Choroid plexus epithelial cell (primary cell): ENCODE data around the gene ENTREP3.

Source experiments
- DNase-seq: peaks from one replicate; pipeline ENCODE4 v3.0.0-alpha.2; 2010; ENCODE audit warnings: low read depth
- H3K4me3 ChIP-seq: 2 replicates; pipeline ENCODE4 v1.5.1; 2011; ENCODE audit warnings: low read depth, mild to moderate bottlenecking, control low read depth, low read length, moderate library complexity
- CTCF ChIP-seq: conservative IDR thresholded peaks from 2 replicates; pipeline ENCODE4 v1.5.1; 2011; ENCODE audit warnings: low read depth, mild to moderate bottlenecking, control low read depth, inconsistent platforms, low read length, moderate library complexity

The ENTREP3 gene

GRCh38 chr1:155268630-155269029 is 13.3 kb upstream of the ENTREP3 start:
- no peak for TF ChIP-seq CTCF
- H3K4me3 ChIP-seq: no peak overlapping the region
- DNase-seq: no peak

- no peak for TF ChIP-seq CTCF
- no peak for DNase-seq
- H3K4me3 ChIP-seq: no peak overlapping the region
Observed at GRCh38 chr1:155267373-155267772, 12.1 kb upstream of the ENTREP3 start.

- DNase-seq: no peak
- H3K4me3 ChIP-seq: no peak overlapping the region
- no peak for TF ChIP-seq CTCF
Observed at GRCh38 chr1:155266553-155266952, 11.3 kb upstream of the ENTREP3 start.

- no peak overlapping the region for H3K4me3 ChIP-seq
- DNase-seq: no peak
- TF ChIP-seq CTCF: no peak
Observed at GRCh38 chr1:155263067-155263466, 7.8 kb upstream of the ENTREP3 start.

- DNase-seq: peak; percentile 99
- TF ChIP-seq CTCF: no peak
- H3K4me3 ChIP-seq: peak within 1 kb of the TSS; percentile 94
Observed at GRCh38 chr1:155261852-155262673, 6.8 kb upstream of the ENTREP3 start, which contains the start of gene SCAMP3. Gene SCAMP3 (minus strand): TSS chr1:155262360. CDS start chr1:155262151, 209 bp downstream.

GRCh38 chr1:155261493-155261851 is 6.2 kb upstream of the ENTREP3 start:
- H3K4me3 ChIP-seq: peak overlapping the region; percentile 94
- no peak for DNase-seq
- TF ChIP-seq CTCF: no peak

GRCh38 chr1:155260276-155260675 is 5.0 kb upstream of the ENTREP3 start:
- H3K4me3 ChIP-seq: no peak overlapping the region
- no peak for TF ChIP-seq CTCF
- DNase-seq: no peak
